HCT116 (cell line): Measurements from ENCODE around the gene HPCAL1.

Experiments used
- CTCF ChIP-seq, 3 experiments: fragments of 200-600 bp in 1 of 3; sonication (generic) in 1 of 3; IDR thresholded peaks in 2 of 3; conservative IDR thresholded peaks in 1 of 3; 2 replicates each; pipeline ENCODE4 v1.5.1; 2012 to 2017; ENCODE audit warnings: low read depth in 2 of 3, low read length in 2 of 3, antibody characterized with exemption in 1 of 3, borderline replicate concordance in 1 of 3, control low read depth in 1 of 3, mild to moderate bottlenecking in 1 of 3, mixed read lengths in 1 of 3, mixed run types in 1 of 3, moderate library complexity in 1 of 3; ENCODE audit not compliant: insufficient read depth in 1 of 3
- MAX ChIP-seq: IDR thresholded peaks from 2 replicates; pipeline ENCODE4 v1.6.1; 2012
- REST ChIP-seq: IDR thresholded peaks from 2 replicates; pipeline ENCODE4 v1.6.1; 2012; ENCODE audit warnings: low read depth
- SIN3A ChIP-seq: IDR thresholded peaks from 2 replicates; pipeline ENCODE4 v1.6.1; 2012; ENCODE audit warnings: low read depth
- SP1 ChIP-seq: IDR thresholded peaks from 2 replicates; pipeline ENCODE4 v1.6.1; 2012; ENCODE audit warnings: low read depth

- TF ChIP-seq MAX = no peak
- no peak for TF ChIP-seq REST
- TF ChIP-seq SIN3A = no peak
- no peak for TF ChIP-seq SP1
- TF ChIP-seq CTCF (IDR thresholded peaks at IDR 0.05 in 2 of 3, conservative IDR thresholded peaks at IDR 0.05 in 1 of 3; ENCODE audit: borderline replicate concordance in 1 of 3, insufficient read depth in 1 of 3, low read depth in 2 of 3, low read length in 2 of 3) = no peak
Observed at GRCh38 chr2:10426726-10427617, 124.3 kb downstream of the HPCAL1 start.
